Measurements from ENCODE around the gene PFDN5.
"Not testable (repeated sequence)": the region's sequence is repeated elsewhere in the genome, so short reads cannot be mapped to it uniquely, and the experiment has no call there.

The PFDN5 gene

GRCh38 chr12:53330671-53331070 lies 35.3 kb downstream of the PFDN5 start:
- no peak for DNase-seq

- DNase-seq, result not testable (repeated sequence)
Measured at GRCh38 chr12:53332339-53332738, 37.0 kb downstream of the PFDN5 start.

GRCh38 chr12:53332744-53333143 lies 37.4 kb downstream of the PFDN5 start:
- DNase-seq, result no peak

- no peak for DNase-seq
Measured at GRCh38 chr12:53333289-53333688, 37.9 kb downstream of the PFDN5 start.

- no peak for DNase-seq
Measured at GRCh38 chr12:53333845-53334244, 38.5 kb downstream of the PFDN5 start.

GRCh38 chr12:53334822-53335221 lies 39.5 kb downstream of the PFDN5 start:
- DNase-seq, result no peak

- DNase-seq, result no peak
Measured at GRCh38 chr12:53336181-53336681, 40.9 kb downstream of the PFDN5 start, which contains the start of gene SP7. TSS of gene SP7 (minus strand) at chr12:53336354. CDS start at chr12:53335646, 708 bp downstream.

- DNase-seq, result no peak
Measured at GRCh38 chr12:53338017-53338416, 42.7 kb downstream of the PFDN5 start.

- DNase-seq, result no peak
Measured at GRCh38 chr12:53338916-53339315, 43.6 kb downstream of the PFDN5 start.

GRCh38 chr12:53340398-53340797 lies 45.1 kb downstream of the PFDN5 start:
- DNase-seq, result no peak

- no peak for DNase-seq
Measured at GRCh38 chr12:53343449-53343848, 48.1 kb downstream of the PFDN5 start.

- DNase-seq, result no peak
Measured at GRCh38 chr12:53343969-53344368, 48.6 kb downstream of the PFDN5 start.

- DNase-seq, result no peak
Measured at GRCh38 chr12:53344487-53344823, 49.1 kb downstream of the PFDN5 start.

- DNase-seq, result peak; percentile 49 to 56 (median 50)
Measured at GRCh38 chr12:53344824-53345485, 49.6 kb downstream of the PFDN5 start.

GRCh38 chr12:53345486-53346188 lies 50.3 kb downstream of the PFDN5 start:
- no peak for DNase-seq

- DNase-seq, result no peak
Measured at GRCh38 chr12:53346491-53346890, 51.1 kb downstream of the PFDN5 start.

- DNase-seq, result no peak
Measured at GRCh38 chr12:53347905-53348304, 52.6 kb downstream of the PFDN5 start.

All from activated CD4-positive, CD25-positive, alpha-beta regulatory T cell (primary cell).